Keratinocyte (primary cell): Measurements from ENCODE around the gene IPO11. TPM values are rescaled to one million over a fixed set of nuclear protein-coding genes. Genes with fewer than 3 reads are reported as not detected.

Source experiments
- DNase-seq: peaks from one replicate; pipeline ENCODE4 v3.0.0-alpha.2; 2011; ENCODE audit warnings: low read depth, missing footprints, low spot score
- FAIRE-seq: peaks from 2 replicates; lab custom pipeline; 2011; peaks lifted over from hg19 to GRCh38; lab: Jason Lieb, UNC
- H2AFZ ChIP-seq: 2 replicates; pipeline ENCODE4 v1.6.0; 2012; ENCODE audit warnings: low read length, control low read depth, inconsistent platforms; ENCODE audit not compliant: control insufficient read depth
- H3K27ac ChIP-seq: 2 replicates; pipeline ENCODE4 v1.5.1; 2011; ENCODE audit warnings: low read length; ENCODE audit not compliant: control insufficient read depth, insufficient read depth
- H3K27me3 ChIP-seq: 3 replicates; pipeline ENCODE4 v1.6.0; 2011; ENCODE audit warnings: low read length; ENCODE audit not compliant: control insufficient read depth, insufficient read depth; ENCODE audit errors: extremely low read depth
- H3K36me3 ChIP-seq, 2 experiments: 2 replicates in 1 of 2; 3 replicates in 1 of 2; pipeline ENCODE4 v1.5.1; 2011; ENCODE audit warnings: low read length in 2 of 2, mild to moderate bottlenecking in 1 of 2; ENCODE audit not compliant: control insufficient read depth in 2 of 2, insufficient read depth in 2 of 2; ENCODE audit errors: extremely low read depth in 1 of 2
- H3K4me1 ChIP-seq: 3 replicates; pipeline ENCODE4 v1.5.1; 2011; ENCODE audit warnings: low read length; ENCODE audit not compliant: control insufficient read depth, insufficient read depth; ENCODE audit errors: extremely low read depth
- H3K4me2 ChIP-seq: 3 replicates; pipeline ENCODE4 v1.6.0; 2011; ENCODE audit warnings: low read depth, low read length; ENCODE audit not compliant: control insufficient read depth, insufficient read depth; ENCODE audit errors: extremely low read depth
- H3K4me3 ChIP-seq, 3 experiments: fragments of 200-600 bp in 1 of 3; sonication (generic) in 1 of 3; 2 replicates in 2 of 3; 3 replicates in 1 of 3; pipeline ENCODE4 v1.5.1; 2011 to 2016; ENCODE audit warnings: low read length in 3 of 3, mild to moderate bottlenecking in 3 of 3, control low read depth in 2 of 3, inconsistent platforms in 1 of 3, low read depth in 1 of 3, mixed read lengths in 1 of 3, mixed run types in 1 of 3, moderate library complexity in 1 of 3; ENCODE audit not compliant: control insufficient read depth in 2 of 3, insufficient read depth in 2 of 3; ENCODE audit errors: extremely low read depth in 1 of 3
- H3K79me2 ChIP-seq: 2 replicates; pipeline ENCODE4 v1.6.0; 2012; ENCODE audit warnings: low read length; ENCODE audit not compliant: control insufficient read depth, insufficient read depth
- H3K9ac ChIP-seq: 3 replicates; pipeline ENCODE4 v1.6.0; 2011; ENCODE audit warnings: low read length; ENCODE audit not compliant: control insufficient read depth, insufficient read depth; ENCODE audit errors: extremely low read depth
- H3K9me1 ChIP-seq: 3 replicates; pipeline ENCODE4 v1.6.0; 2011; ENCODE audit warnings: low read length; ENCODE audit not compliant: control insufficient read depth, insufficient read depth; ENCODE audit errors: extremely low read depth
- H3K9me3 ChIP-seq: 2 replicates; pipeline ENCODE4 v1.5.1; 2012; ENCODE audit warnings: low read depth, low read length; ENCODE audit not compliant: control insufficient read depth
- H4K20me1 ChIP-seq: 3 replicates; pipeline ENCODE4 v1.6.0; 2011; ENCODE audit warnings: low read length; ENCODE audit not compliant: control insufficient read depth, insufficient read depth; ENCODE audit errors: extremely low read depth
- CTCF ChIP-seq, 3 experiments: IDR thresholded peaks in 1 of 3; conservative IDR thresholded peaks in 1 of 3; optimal IDR thresholded peaks in 1 of 3; 2 replicates in 2 of 3; 3 replicates in 1 of 3; pipeline versions ENCODE3 to v1.5.1; 2011; ENCODE audit warnings: low read length in 3 of 3, mild to moderate bottlenecking in 3 of 3, moderate library complexity in 2 of 3, control low read depth in 1 of 3, inconsistent platforms in 1 of 3; ENCODE audit not compliant: insufficient read depth in 2 of 3; ENCODE audit errors: extremely low read depth in 1 of 3
- EZH2 ChIP-seq: IDR thresholded peaks from one replicate; pipeline ENCODE4 v1.6.1; 2012; ENCODE audit warnings: inconsistent platforms, mild to moderate bottlenecking, low read length, moderate library complexity
- dilution Hi-C: fragments of 300-500 bp; cut with MboI; formaldehyde crosslinking; loops from one replicate; pipeline ENCODE4 v1.7.0; 2020; ENCODE audit warnings: low sequenced_read_pairs; ENCODE audit not compliant: extremely low pct_ligation_motif_present
- polyA plus RNA-seq, 5 experiments: library from polyadenylated mRNA; depleted of rRNA in 3 of 5; stranded (reverse) in 3 of 5; stranded (forward) in 1 of 5; unstranded in 1 of 5; fragments of >200 nt; gene quantifications; 1 replicate in 1 of 5; 2 replicates in 3 of 5; 3 replicates in 1 of 5; pipeline versions ENCODE4 v1.2.1 to v1.2.3, GENCODE V29; 2011 to 2012; ENCODE audit warnings: missing spikeins in 2 of 5, low read depth in 1 of 5, low replicate concordance in 1 of 5

IPO11 gene
- polyA plus RNA-seq, 1 donor (not counting 4 experiments of a cell fraction or from before 2014, with no cell fraction given) = 34.7 TPM

GRCh38 chr5:62498961-62499360 lies 86.4 kb downstream of the IPO11 start:
- Histone ChIP-seq H3K4me3 (no peak overlapping the region), H3K9ac (no peak overlapping the region), H4K20me1 (no peaks in the 10 kb centered on the region), H3K36me3 (peaks cover 1 to 5% of the 10 kb centered on the region in 2 experiments), H3K9me1 (no peaks in the 10 kb centered on the region), H3K9me3 (no peaks in the 10 kb centered on the region), H3K79me2 (no peaks in the 10 kb centered on the region), H2AFZ (no peak overlapping the region), H3K27me3 (no peaks in the 10 kb centered on the region), H3K4me1 (no peaks in the 10 kb centered on the region), H3K4me2 (no peak overlapping the region), H3K27ac (no peak overlapping the region)
- no peak for DNase-seq
- FAIRE-seq = no peak
- TF ChIP-seq EZH2 (no peak), CTCF (optimal IDR thresholded peaks at IDR 0.05 in 1 of 3, IDR thresholded peaks at IDR 0.05 in 1 of 3, conservative IDR thresholded peaks at IDR 0.05 in 1 of 3; ENCODE audit: extremely low read depth in 1 of 3, insufficient read depth in 2 of 3, low read length in 3 of 3) (no peak)
- dilution Hi-C loops = no loop called here

GRCh38 chr5:62499756-62500155 lies 87.2 kb downstream of the IPO11 start:
- Histone ChIP-seq H3K9me1 (no peaks in the 10 kb centered on the region), H2AFZ (no peak overlapping the region), H3K36me3 (peaks cover 1 to 5% of the 10 kb centered on the region in 2 experiments), H3K27me3 (no peaks in the 10 kb centered on the region), H3K4me3 (no peak overlapping the region), H4K20me1 (no peaks in the 10 kb centered on the region), H3K4me1 (no peaks in the 10 kb centered on the region), H3K27ac (no peak overlapping the region), H3K9ac (no peak overlapping the region), H3K4me2 (no peak overlapping the region), H3K79me2 (no peaks in the 10 kb centered on the region), H3K9me3 (no peaks in the 10 kb centered on the region)
- no peak for DNase-seq
- FAIRE-seq = no peak
- dilution Hi-C loops = no loop called here
- TF ChIP-seq EZH2 (no peak), CTCF (optimal IDR thresholded peaks at IDR 0.05 in 1 of 3, IDR thresholded peaks at IDR 0.05 in 1 of 3, conservative IDR thresholded peaks at IDR 0.05 in 1 of 3; ENCODE audit: extremely low read depth in 1 of 3, insufficient read depth in 2 of 3, low read length in 3 of 3) (no peak)
